ENCODE data around the gene IL17RA. TPM values are rescaled to one million over a fixed set of nuclear protein-coding genes. Genes with fewer than 3 reads are reported as not detected.
A peak's percentile ranks its signal among the peaks of the same experiment; 100 is the strongest.
"Not testable (repeated sequence)": the region's sequence is repeated elsewhere in the genome, so short reads cannot be mapped to it uniquely, and the experiment has no call there.

The IL17RA gene
- total RNA-seq, result 49.8 TPM
- long read RNA-seq, full-length matches to known transcripts, result 13 of 80 reads
- long read RNA-seq, partial matches to known transcripts, result 12 of 80 reads
- long read RNA-seq, other reads (novel, unspliced or antisense), result 55 of 80 reads

GRCh38 chr22:17084554-17085276 lies at the start of gene IL17RA:
IL17RA (plus strand) TSS chr22:17085000; CDS start chr22:17085092, 92 bp downstream.
- peak; percentile 96 for DNase-seq
- intact Hi-C loops (cut with DNase I), result no loop called here
- no peak for TF ChIP-seq CTCF (IDR thresholded peaks at IDR 0.05)

GRCh38 chr22:17035246-17035645 lies 49.6 kb upstream of the IL17RA start:
- intact Hi-C loops (cut with DNase I), result no loop called here
- H3K36me3 ChIP-seq, result no peaks in the 10 kb centered on the region

More at GRCh38 chr22:17084554-17085276, at the start of gene IL17RA:
- no peaks in the 10 kb centered on the region for H3K36me3 ChIP-seq
- peak; percentile 98 for ATAC-seq
- no peaks in the 10 kb centered on the region for H3K9me3 ChIP-seq
- H3K4me3 ChIP-seq, result peak within 1 kb of the TSS; percentile 97
- H3K4me1 ChIP-seq, result peaks cover 31% of the 10 kb centered on the region
- peak within 1 kb of the TSS; percentile 95 for H3K27ac ChIP-seq
- no peaks in the 10 kb centered on the region for H3K27me3 ChIP-seq

GRCh38 chr22:17035976-17036841 lies 48.6 kb upstream of the IL17RA start:
- intact Hi-C loops (cut with DNase I); H3K36me3 ChIP-seq; H3K4me1 ChIP-seq; DNase-seq; H3K27ac ChIP-seq; H3K9me3 ChIP-seq: not testable (repeated sequence)
- ATAC-seq, result peak; percentile 35
- peaks cover 14% of the 10 kb centered on the region for H3K27me3 ChIP-seq
- H3K4me3 ChIP-seq, result peak overlapping the region; percentile 26

More at GRCh38 chr22:17035246-17035645, 49.6 kb upstream of the IL17RA start:
- Histone ChIP-seq H3K27ac (no peak overlapping the region), H3K4me3 (no peak overlapping the region), H3K9me3 (no peaks in the 10 kb centered on the region), H3K4me1 (no peaks in the 10 kb centered on the region), H3K27me3 (peaks cover 14% of the 10 kb centered on the region)
- DNase-seq (no peak), ATAC-seq (no peak)
- TF ChIP-seq CTCF (IDR thresholded peaks at IDR 0.05), result no peak

- H3K4me3 ChIP-seq, result peak overlapping the region; percentile 26
- peak; percentile 85 for ATAC-seq
- H3K27me3 ChIP-seq, result peaks cover 14% of the 10 kb centered on the region
- intact Hi-C loops (cut with DNase I); H3K4me1 ChIP-seq; H3K27ac ChIP-seq; H3K9me3 ChIP-seq; DNase-seq; H3K36me3 ChIP-seq: not testable (repeated sequence)
Measured at GRCh38 chr22:17036842-17037711, 47.7 kb upstream of the IL17RA start.

- peaks cover 12% of the 10 kb centered on the region for H3K27me3 ChIP-seq
- no peaks in the 10 kb centered on the region for H3K36me3 ChIP-seq
- no peak overlapping the region for H3K4me3 ChIP-seq
- no peak for ATAC-seq
- intact Hi-C loops (cut with DNase I), result no loop called here
- TF ChIP-seq CTCF (IDR thresholded peaks at IDR 0.05), result no peak
- no peak for DNase-seq
- H3K27ac ChIP-seq, result no peak overlapping the region
- no peaks in the 10 kb centered on the region for H3K9me3 ChIP-seq
- no peaks in the 10 kb centered on the region for H3K4me1 ChIP-seq
Measured at GRCh38 chr22:17043521-17043920, 41.3 kb upstream of the IL17RA start.
